GM21367 (cell line): ENCODE measurements around the gene TBX3.
"Not testable (repeated sequence)": the region's sequence is repeated elsewhere in the genome, so short reads cannot be mapped to it uniquely, and the experiment has no call there.

Experiments used
- ATAC-seq: cut with Tn5 transposase; IDR thresholded peaks from one replicate; pipeline ENCODE4 v1.9.1; 2021; ENCODE audit not compliant: unreplicated experiment

TBX3 gene

DNA sequence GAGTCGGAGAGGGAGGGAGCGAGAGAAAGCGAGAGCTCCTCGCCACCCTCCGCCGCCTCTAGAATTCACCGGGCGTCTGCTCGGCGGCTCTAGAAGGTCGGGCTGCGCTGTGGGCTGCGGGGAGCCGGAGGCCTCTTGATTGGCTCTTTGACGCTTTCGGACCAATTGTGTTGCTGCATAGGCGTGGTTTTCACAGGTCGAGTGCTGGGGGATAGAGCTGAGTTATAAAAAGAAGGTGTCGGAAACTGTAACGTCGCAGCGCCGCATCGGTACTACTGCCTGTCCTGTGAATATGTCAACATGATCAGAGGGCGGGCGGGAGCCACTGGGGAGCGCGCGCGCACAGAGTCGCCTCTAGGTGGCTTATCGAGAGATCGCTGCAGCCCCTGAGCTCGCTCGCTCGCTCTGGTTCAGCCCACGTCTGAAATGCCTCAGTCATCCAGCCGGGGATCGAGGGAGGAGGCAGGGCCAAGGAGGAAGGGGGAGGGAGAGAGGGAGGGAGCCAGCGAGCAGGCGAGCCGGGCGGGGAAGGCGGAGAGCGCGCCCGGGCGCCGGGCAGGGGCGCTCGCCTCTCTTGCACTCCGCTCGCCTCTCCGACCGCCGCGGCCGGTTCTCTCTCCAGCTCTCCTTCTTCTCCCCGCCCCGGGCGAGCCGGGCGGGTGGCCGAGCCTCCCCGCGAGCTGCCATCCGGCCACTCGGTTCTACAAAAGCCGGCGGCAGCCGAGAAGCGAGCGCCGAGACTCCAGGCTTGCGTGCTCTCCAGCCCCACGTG lies at the start of gene TBX3:
Gene TBX3 (minus strand): TSS at position 78 of the 772 bp plus-strand sequence. CDS start 975 bp downstream, outside the sequence.
- no peak for ATAC-seq

DNA sequence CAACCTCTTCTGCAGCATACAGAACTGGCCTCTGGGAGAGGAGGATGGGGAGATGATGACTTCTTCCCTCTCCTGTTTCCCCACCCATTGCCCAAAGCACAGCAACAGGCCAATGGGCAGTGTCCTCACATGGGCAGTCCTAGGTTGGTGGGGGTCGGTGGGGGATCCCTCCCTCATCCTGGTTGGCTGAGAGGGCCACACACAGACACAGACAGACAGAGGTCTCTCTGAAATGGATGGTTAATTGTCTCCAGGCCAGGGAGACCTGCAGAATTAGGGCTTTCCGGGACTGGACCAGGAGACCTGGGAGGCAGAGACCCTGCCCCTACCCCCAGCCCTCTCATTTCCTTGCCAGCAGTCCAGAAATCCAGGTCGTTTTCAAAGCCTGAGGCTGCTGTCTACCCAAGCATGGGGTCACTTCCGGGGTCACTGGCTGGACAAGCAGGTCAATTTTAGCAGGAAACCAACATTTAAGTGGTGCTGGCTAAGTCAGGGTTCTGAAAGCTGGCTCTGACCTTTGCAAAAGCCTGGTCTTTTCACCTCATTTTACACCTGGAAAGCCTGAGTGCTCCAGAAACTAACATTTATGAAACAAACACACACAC lies 48.6 kb upstream of the TBX3 start:
- no peak for ATAC-seq

DNA sequence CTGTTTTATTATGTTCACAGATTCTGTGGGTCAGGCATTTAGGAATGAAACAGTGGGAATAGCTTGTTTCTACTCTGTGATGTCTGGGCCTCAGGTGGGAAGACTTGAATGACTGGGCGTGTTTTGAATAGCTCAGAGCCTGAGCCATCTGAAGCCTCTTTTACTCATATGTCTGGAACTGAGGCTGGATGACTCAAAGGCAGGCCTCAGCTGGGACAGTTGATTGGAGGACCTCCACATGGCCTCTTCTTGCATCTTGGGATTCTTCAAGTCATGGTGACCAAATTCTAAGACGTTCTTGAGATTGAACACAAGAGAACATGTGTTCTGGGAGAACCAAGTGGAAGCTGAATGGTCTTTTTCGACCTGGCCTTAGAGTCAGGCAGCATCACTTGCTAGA lies 45.8 kb upstream of the TBX3 start:
- ATAC-seq = no peak

DNA sequence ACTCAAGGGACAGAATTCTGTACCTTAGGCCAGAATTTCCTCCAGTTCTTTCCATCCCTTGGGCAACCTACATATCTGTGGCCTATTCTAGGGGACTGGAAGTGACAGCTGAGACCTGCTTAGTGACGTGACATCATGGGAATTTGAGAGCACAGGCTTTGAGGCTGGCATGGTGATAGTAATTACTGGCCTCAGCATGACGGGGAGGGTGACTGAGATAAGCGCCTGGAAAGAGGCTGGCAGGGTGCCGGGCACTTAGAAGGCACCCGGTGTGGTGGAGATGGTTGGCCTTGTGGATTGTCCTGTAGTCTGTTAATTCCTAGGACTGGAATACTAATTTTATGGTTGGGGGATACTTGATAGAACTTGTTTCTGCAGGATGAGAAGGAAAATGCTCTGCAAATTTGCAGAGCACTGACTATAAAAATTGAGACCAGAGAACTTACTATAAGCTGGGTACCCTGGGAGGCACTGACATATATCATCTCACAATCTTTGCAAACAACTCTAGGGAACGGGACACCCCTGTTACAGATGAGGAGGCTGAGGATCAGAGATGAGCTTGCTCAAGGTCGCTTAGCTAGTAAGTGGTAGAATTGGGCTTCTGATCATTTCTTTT lies 42.2 kb upstream of the TBX3 start:
- ATAC-seq = no peak

DNA sequence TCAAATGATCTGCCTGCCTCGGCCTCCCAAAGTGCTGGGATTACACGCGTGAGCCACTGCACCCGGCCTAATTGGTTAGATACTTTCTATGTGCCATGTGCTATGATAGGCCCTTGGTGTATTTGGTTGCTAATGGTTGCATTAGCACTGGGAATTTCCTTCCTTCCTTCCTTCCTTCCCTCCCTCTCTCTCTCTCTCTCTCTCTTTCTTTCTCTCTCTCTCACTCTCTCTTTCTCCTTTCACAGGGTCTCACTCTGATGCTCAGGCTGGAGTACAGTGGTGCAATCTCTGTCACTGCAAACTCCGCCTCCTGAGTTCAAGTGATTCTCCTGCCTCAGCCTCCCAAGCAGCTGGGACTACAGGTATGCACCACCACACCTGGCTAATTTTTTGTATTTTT lies 38.2 kb upstream of the TBX3 start:
- ATAC-seq = not testable (repeated sequence)

DNA sequence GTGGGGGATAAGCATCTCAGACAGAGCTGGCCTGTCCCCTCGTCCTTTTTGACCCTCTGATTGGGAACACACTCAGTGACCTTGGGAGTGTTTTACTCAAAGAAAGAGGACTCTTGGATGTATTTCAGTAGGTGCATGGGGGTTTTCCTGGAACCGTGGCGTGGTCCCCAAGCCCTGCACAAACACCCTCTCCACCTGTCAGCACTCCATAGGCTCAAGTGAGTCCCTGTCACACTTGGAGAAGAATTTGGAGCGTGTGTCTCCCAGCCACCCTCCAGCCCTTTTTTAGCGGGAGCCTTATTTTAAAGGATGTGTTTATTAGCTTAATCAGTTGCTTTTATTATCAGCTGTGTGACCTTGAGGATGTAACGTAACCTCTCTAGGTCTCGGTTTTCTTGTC lies 37.3 kb upstream of the TBX3 start:
- no peak for ATAC-seq

DNA sequence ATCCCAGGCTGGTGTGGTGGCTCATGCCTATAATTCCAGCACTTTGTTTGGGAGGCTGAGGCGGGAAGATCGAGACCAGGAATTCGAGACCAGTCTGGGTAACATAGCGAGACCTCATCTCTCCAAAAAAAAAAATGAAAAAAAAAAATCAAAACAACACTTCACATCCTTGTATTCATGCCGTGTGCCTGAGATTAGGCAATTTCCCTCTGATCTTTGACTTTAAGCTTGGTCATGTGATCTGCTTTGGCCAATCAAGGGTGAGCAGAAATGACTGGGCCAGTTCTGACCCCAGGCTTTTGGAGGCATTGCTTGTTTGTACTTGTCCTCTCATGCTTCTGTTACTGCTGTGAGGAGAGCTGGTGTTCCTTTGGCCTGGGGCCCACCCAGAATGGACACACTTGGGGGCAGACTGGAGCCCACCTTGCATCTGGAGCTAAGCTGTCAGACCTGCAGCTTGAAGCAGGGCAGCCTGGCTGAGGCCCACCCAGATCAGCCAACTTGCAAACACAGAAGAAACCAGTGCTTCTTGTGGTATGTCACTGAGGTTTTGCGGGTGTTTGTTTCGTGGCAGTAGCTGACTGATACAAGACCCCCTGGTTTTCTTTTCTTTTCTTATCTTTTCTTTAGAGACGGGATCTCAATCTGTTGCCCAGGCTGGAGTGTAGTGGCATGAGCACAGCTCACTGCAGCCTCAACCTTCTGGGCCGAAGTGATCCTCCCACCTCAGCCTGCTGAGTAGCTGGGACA lies 29.7 kb upstream of the TBX3 start:
- ATAC-seq = no peak

DNA sequence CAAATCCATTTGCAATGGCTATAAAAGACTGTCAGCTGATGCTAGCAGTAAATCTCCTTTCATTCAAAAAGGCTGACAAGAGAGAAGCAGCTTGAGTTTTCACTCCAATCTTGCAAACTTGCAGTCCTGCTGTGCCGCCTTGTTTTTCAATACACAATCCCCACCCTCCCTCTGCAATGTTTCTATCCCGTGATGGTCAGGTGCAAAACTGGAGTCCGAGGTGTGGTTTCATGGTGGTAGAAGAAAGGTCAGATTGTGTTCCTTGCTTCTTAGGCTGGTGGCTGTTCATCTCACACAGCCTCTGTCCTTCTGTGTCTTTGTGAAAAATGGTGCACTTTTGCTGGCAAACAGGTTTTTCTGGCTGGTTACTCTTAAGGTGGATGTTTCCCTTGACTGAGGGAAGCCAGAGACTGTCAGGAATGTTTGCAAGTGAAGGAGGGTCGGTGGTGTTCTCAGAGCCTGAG lies 27.7 kb upstream of the TBX3 start:
- no peak for ATAC-seq

DNA sequence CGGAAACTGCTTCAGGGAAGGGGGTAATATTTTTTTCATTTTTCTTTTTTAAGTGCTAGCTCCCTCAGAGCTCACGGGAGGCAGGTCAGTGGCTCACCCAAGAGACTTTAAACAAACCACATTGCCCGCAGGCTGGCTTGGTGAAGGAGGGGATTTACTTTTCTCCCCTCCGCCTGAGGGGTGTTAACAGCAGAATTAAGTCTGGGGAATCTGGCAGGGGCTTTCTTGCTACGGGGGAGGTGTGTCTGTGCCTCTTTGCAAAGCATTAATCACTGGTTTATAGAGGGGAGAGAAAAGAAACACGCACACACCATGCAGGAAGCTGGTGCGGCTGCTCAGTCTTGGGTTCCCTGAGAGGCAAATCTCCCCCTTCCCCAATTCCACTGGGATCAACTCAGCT lies 26.2 kb upstream of the TBX3 start:
- no peak for ATAC-seq

DNA sequence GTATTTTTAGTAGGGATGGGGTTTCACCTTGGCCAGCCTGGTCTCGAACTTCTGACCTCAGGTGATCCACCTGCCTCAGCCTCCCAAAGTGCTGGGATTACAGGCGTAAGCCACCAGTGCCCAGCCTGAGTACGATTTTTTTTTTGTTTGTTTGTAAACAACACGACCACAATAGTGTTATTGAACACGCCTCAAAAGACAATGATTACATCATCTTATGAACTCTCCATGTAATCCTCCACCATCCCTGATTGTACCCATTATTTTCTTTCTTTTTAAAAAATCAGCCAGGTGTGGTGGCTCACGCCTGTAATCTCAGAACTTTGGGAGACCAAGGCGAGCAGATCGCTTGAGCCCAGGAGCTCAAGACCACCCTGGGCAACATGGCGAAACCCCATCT lies 25.1 kb upstream of the TBX3 start:
- no peak for ATAC-seq

DNA sequence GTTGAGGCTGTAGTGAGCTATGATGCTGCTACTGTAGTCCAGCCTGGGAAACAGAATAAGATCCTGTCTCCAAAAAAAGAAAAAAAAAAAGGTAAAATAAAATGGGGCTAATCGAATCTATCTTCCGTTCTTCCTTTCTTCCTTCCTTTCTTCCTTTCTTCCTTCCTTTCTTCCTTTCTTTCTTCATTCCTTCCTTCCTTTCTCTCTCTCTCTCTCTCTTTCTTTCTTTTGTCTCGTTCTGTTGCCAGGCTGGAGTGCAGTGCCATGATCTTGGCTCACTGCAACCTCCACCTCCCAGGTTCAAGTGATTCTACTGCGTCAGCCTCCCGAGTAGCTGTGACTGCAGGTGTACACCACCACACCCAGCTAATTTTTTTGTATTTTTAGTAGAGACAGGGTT lies 24.6 kb upstream of the TBX3 start:
- not testable (repeated sequence) for ATAC-seq

DNA sequence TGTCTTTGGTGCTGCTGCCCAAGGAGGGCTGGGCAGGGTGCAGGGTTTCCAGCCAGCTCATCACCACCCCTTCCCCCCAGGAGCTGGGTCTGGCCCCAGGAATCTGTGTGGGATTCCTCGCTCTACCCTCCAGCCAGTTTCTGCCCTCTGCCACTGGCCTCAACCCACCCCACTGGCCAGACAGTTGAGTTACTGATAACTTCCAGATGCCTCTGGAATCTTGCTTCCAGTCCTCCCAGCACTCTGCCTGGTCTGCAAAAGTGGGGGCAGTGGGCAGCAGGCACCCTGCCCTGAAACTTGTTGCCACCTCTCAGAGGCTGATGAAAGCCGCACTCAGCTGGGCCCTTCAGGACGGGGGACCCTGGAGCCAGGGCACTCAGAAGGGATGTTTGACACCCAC lies 20.1 kb upstream of the TBX3 start:
- ATAC-seq = no peak

DNA sequence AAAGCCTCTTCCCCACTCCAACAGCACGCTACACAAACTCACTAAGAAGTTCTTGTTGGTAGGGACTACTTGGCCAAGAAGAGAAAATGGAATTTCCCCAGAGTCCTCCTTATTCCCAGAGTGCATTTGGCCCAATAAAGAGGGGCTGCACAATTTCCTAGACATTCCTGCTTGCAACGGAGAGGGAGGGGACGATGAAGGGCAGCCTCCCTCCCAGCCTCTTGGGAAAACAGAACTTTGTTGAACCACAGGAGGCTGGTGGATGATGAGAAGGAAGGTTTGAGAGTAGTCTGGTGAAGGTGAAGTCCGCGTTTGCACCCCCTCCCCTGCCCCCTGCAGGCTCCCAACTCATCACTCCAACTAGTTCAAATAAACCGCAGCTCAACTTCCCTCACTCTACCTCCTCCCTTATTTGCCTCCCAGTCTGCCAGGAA lies 19.1 kb upstream of the TBX3 start:
- no peak for ATAC-seq

DNA sequence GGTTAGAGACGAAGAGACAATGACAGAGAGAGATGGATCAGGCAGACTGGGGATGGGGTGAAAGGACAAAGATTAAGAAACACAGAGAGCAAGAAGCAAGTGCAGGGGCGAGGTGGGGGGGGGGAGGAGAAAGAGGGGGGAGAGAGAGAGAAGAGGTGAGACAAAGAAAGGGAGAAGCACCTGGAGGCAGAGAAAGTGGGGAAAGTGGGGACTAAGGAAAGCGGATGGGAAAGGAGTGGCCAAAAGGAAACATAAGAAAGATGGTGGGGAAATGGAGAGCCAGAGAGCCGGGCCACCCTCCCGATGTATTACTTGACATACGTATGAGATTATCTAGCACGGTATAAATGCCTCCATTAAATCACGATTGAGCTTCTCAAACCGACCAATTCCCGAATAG lies 18.5 kb upstream of the TBX3 start:
- ATAC-seq = no peak

DNA sequence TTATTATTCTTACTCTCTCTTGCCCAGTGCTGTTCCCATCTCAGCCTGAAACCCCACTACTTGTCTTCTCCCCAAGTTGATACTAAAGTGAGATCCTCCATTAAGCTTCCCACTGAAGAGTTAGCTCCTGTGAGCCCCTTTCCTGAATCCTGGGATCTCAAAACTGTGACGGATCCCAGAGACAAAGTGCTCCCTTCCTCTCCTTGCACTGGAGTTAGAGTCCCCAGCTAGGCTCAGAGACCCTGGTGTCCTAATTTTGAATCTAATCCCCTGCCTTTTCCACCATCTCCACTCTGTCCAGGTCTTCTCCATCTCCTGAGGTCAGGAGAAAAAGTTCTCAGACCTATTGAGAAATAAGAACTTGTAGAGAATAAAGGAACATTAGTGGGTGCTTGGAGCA lies 17.6 kb upstream of the TBX3 start:
- ATAC-seq = no peak

DNA sequence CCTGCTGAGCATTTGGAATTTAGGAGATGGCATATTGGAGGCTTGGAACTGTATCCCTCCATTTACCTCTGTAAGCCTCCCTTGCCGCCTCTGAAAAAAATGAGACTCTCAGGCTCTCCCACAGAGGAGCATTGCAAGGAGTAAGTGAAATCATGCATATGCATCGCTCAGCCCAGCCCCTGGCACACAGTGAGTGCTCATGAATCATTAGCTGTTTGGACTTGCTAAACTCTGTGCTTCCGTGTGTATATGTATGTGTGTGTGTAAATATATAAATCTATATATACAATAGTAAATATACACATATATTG lies 17.1 kb upstream of the TBX3 start:
- no peak for ATAC-seq

DNA sequence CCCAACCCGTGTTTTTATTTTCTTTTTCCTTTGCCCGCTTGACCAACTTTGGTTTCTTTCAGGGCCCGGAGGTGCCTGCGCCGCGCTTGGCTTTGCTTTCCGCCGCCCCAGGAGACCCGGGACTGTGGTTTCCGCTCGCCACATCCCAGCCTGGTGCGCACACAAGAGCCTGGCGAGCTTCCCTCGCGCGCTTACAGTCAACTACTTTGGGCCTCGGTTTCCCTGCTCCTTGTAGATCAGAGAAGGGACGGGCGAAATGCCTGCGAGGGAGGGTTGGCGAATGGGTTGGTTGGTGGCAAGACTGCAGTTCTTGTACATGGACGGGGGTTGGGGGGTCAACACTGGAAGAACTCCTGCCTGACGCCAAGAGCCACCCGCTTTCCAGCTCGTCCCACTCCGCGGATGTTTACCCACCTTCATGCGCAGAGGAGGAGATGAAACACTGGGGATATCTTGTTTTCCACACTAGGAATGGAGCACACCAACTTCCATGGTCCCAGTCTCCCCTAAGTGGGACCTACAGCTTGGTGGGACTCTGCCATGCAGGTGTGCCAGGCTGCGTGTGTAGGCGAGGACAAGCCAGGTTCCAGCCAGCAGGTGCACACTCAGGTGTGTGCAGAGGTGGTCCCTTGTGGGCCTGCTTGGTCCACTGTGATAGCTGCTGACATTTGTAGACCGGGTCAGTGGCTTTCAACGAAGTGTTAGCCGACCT lies 16.6 kb upstream of the TBX3 start:
- no peak for ATAC-seq

DNA sequence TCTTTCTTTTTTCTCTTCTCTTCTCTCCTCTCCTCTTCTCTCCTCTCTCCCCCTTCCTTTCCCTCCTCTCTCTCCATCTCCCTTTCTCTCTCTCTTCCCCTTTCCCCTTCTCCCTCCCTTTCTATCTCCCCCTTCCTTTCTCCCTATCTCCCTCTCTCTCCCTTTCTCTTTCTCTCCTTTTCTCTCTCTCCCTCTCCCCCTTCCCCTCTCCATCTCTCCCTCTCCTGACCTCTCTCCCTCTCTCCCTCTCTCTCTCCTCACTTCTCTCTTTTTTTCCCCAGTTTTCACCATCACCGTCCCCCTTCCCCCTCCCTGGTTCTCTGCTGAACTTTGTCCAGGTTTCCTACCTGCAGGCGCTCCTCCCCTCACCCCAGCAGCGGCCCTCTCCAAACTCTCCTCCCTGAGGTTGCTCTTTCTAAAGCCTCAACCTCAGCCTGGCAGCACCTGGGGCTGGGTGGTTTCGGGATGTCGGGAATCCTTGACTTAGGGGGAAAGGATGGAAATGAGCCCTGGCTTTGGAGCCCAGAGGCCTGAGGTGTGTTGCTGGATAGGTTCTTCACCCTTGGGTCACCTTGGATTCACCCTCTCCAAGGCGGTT lies 14.7 kb upstream of the TBX3 start:
- no peak for ATAC-seq

DNA sequence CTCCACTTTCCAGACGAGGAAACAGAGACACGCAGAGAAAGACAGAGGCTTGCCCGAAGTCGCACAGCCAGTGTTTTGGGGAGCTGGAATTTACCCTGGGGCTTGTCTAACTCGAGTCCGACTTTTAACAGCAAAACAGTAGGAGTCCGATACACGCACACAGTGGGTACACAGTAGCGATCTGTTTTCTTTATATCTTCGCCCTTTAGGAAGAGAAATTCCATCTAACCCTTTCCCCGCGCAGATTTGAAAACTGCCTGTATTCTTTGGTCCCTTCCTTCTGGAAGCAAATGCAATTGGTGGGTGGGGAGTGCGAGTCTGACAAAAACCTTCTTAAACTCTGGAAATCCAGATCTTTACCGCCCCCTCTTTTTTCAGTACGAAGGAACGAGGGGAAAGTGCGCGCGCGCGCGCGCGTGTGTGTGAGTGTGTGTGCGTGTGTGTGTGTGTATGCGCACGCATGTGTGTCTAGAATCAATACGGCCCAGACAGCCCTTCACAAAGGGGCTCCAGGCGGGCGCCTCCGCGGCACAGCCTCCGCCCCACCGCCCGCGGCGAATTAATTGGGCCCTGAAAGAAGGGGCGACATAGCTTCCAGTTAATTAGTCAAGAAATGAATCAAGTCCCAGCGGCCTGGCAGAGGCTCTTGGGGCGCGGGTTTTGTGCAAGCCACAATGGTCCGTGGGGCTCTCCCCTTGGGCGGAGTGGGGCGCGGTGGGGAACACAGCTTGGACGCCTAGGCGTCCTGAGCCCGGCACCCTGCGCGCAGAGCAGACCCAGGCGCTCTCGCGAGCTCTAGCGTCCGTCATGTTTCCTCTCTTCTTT lies 14.0 kb upstream of the TBX3 start:
- no peak for ATAC-seq

DNA sequence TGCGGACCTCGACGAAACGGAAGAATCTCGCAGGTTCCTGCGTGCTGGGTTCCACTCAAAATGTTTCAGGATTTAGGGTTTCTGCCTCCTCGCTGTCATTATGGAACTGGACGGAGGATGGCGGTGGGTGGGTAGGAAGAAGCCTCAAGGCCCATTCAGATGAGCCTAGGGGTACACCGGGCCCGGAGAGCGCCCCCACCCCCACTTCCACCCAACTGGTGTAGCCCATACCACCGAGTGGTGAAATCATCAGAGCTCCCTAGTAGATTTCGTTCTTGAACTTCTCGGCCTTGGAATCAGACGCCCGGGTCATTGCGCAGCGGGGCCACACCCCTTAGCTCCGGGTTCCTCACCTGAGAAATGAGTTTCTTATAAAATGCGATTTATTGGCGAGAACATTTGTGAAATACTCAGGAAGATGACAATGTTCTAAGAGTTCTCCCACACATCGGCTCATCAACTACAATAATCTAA lies 13.3 kb upstream of the TBX3 start:
- ATAC-seq = no peak
